ENCODE data around the gene KRT80.

Gene KRT80

DNA sequence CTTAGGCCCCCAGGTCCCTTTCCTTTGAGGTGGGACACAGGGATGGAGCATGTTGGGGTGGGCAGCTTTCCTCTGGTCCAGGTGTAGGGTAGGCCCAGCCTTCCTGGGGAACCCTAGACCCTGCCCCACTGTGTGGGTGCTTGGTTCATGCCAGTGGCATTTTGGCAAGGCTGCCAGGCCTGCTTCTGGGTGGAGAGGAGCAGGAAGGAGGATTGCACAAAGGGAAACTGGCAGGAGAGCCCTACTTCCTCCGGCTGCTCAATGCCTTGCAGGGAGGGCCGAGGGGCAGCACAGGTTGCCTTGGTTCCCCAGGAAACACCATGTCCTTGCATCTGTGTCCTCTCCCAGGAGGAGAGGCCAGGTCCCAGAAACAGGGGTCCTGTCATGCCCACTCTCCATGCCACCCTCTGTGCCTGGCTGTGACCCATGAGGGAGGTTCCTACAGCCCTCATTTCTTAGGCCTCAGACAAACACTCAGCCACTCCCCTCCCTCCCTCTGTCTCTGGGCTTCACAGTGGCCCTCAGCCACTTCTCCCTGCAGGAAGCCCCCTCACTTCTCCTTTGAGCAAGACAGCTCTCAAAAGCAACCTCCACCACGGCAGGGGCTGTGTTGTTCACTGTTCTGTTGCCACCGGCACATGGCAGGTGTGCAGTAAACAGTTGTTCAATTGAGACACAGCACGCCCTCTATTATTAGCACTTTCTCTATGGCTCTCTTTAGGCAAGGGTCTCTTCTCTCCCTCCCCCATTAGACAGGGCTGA is 6.8 kb upstream of the KRT80 start:
- Histone ChIP-seq H2AFZ (ENCODE audit: low read depth) (no peak overlapping the region), H3K4me3 (IDR thresholded peaks at IDR 0.05; ENCODE audit: insufficient read depth, low read depth, low read length) (no peak overlapping the region), H3K4me2 (no peak overlapping the region)

DNA sequence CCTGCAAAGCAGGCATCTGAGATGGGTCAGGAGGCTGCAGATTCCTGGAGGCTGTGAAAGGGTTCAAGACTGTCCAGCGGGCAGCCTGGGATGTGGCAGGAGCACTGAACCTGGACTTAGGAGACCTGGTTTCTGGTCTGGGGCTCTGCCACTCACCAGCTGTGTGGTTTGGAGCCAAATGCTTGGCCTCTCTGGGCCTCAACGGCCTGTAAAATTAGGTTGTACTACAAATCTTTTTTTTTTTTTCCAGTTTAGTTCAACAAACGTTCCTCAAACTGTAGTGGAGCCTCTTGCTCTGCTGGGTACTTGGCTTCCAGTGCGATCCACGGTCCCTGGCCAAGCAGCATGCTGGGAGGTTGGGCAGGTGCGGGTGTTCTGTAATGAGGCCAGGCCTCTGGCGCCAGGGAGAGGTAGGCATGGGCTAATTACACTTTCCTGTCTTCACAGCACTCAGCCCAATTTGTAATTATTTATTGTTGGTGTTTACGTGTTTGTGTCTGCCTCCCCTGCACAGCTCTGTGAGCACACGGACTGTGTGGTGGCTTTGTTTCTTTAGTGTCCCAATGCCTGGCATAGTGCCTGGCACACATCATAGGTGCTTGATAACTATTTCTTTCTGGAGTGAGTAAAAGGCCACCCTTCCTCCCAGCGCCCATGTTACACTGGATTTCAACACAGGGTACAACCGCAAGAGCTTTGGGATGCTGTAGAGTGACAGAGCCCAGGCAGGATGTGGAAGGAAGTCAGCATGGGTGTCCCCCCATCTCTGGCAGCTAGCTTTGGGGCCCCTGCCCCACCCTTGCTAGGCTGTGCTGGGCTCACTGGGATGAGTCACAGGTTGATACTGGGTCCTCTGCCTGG is 5.8 kb upstream of the KRT80 start:
- Histone ChIP-seq H3K4me2 (no peak overlapping the region), H3K27ac (no peak overlapping the region), H3K4me3 (IDR thresholded peaks at IDR 0.05; ENCODE audit: insufficient read depth, low read depth, low read length) (no peak overlapping the region), H3K4me1 (ENCODE audit: low read depth, poor library complexity, severe bottlenecking) (no peaks in the 10 kb centered on the region), H3K79me2 (ENCODE audit: insufficient read depth, low read depth) (no peaks in the 10 kb centered on the region), H3K27me3 (ENCODE audit: insufficient read depth, low read depth) (no peaks in the 10 kb centered on the region; the same call in 1 of the 2 replicates), H3K36me3 (ENCODE audit: insufficient read depth) (no peaks in the 10 kb centered on the region), H2AFZ (ENCODE audit: low read depth) (no peak overlapping the region), H4K20me1 (ENCODE audit: insufficient read depth) (no peaks in the 10 kb centered on the region), H3K9ac (no peak overlapping the region)
- TF ChIP-seq, protein P1, sequence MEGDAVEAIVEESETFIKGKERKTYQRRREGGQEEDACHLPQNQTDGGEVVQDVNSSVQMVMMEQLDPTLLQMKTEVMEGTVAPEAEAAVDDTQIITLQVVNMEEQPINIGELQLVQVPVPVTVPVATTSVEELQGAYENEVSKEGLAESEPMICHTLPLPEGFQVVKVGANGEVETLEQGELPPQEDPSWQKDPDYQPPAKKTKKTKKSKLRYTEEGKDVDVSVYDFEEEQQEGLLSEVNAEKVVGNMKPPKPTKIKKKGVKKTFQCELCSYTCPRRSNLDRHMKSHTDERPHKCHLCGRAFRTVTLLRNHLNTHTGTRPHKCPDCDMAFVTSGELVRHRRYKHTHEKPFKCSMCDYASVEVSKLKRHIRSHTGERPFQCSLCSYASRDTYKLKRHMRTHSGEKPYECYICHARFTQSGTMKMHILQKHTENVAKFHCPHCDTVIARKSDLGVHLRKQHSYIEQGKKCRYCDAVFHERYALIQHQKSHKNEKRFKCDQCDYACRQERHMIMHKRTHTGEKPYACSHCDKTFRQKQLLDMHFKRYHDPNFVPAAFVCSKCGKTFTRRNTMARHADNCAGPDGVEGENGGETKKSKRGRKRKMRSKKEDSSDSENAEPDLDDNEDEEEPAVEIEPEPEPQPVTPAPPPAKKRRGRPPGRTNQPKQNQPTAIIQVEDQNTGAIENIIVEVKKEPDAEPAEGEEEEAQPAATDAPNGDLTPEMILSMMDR (conservative IDR thresholded peaks at IDR 0.05; ENCODE audit: low read depth, low read length): no peak

More for the DNA sequence above, 6.8 kb upstream of the KRT80 start:
- Histone ChIP-seq H3K27me3 (ENCODE audit: insufficient read depth, low read depth) (no peaks in the 10 kb centered on the region; the same call in 1 of the 2 replicates), H3K9ac (no peak overlapping the region), H4K20me1 (ENCODE audit: insufficient read depth) (no peaks in the 10 kb centered on the region), H3K79me2 (ENCODE audit: insufficient read depth, low read depth) (no peaks in the 10 kb centered on the region), H3K27ac (no peak overlapping the region), H3K36me3 (ENCODE audit: insufficient read depth) (no peaks in the 10 kb centered on the region), H3K4me1 (ENCODE audit: low read depth, poor library complexity, severe bottlenecking) (no peaks in the 10 kb centered on the region)
- TF ChIP-seq, protein P1 (conservative IDR thresholded peaks at IDR 0.05; ENCODE audit: low read depth, low read length): no peak

DNA sequence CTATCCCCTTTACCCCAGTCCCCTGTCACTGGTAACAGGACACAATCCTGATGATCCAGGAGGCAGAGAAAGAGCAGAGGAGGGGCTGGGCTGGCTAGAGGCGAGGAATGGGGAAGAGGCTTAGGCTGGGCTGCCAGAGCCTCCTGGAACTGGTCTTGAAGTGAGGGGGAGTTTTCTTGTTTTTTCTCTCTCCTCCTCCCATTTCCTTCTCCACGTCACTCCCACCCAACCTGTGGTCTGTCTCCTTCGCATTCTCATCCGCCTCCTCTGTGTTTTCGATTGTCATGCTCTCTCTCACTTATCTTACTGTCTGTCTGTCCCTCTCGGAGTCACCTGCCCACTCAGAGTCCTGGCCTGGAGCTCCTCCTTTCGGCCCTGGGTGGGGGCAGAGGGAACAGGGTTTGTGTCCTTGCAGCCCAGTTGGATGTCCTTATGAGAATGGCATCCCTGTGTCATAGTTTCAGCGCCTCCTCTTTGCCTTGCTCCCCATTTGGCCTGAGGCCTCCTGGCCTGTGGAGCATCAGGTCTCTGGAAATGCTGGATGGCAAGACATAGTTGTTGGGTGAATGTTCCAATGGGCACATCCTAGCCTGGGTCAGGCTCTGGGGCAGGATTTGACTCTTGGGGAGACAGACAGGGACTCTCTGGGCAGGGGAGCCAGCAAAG is 3.4 kb upstream of the KRT80 start:
- no peaks in the 10 kb centered on the region for H3K79me2 ChIP-seq (ENCODE audit: insufficient read depth, low read depth)
- H2AFZ ChIP-seq (ENCODE audit: low read depth): no peak overlapping the region
- H3K4me3 ChIP-seq (IDR thresholded peaks at IDR 0.05; ENCODE audit: insufficient read depth, low read depth, low read length): no peak overlapping the region
- no peaks in the 10 kb centered on the region; the same call in 1 of the 2 replicates for H3K27me3 ChIP-seq (ENCODE audit: insufficient read depth, low read depth)
- no peak overlapping the region for H3K4me2 ChIP-seq
- H3K9ac ChIP-seq: no peak overlapping the region
- no peaks in the 10 kb centered on the region for H4K20me1 ChIP-seq (ENCODE audit: insufficient read depth)
- H3K27ac ChIP-seq: no peak overlapping the region
- TF ChIP-seq, protein P1 (conservative IDR thresholded peaks at IDR 0.05; ENCODE audit: low read depth, low read length): no peak
- H3K4me1 ChIP-seq (ENCODE audit: low read depth, poor library complexity, severe bottlenecking): no peaks in the 10 kb centered on the region
- H3K36me3 ChIP-seq (ENCODE audit: insufficient read depth): no peaks in the 10 kb centered on the region

DNA sequence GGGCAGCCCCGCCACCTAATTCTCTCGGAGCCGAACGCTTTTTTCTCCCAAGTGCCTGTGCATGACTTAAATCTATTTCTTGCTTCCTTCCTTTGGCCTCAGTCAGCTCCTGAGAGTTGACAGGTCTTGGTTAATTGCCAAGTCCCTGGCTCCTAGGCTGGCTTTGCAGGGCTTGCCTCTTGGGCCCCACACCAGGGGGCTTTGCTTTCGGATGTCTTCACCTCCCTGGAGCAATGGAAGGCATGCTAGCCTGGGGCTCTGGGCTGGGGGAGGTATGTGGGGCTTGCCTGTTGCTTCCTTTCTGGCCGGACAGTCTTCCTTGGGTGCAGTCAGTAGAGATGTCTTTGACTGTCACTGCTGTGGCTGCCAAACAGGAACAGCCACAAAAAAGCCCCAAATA is 2.2 kb upstream of the KRT80 start:
- no peaks in the 10 kb centered on the region; the same call in 1 of the 2 replicates for H3K27me3 ChIP-seq (ENCODE audit: insufficient read depth, low read depth)
- no peaks in the 10 kb centered on the region for H4K20me1 ChIP-seq (ENCODE audit: insufficient read depth)
- TF ChIP-seq, protein P1 (conservative IDR thresholded peaks at IDR 0.05; ENCODE audit: low read depth, low read length): no peak
- peaks cover 9% of the 10 kb centered on the region for H3K4me1 ChIP-seq (ENCODE audit: low read depth, poor library complexity, severe bottlenecking)
- H3K4me3 ChIP-seq (IDR thresholded peaks at IDR 0.05; ENCODE audit: insufficient read depth, low read depth, low read length): no peak overlapping the region
- H2AFZ ChIP-seq (ENCODE audit: low read depth): no peak overlapping the region
- H3K79me2 ChIP-seq (ENCODE audit: insufficient read depth, low read depth): no peaks in the 10 kb centered on the region
- H3K27ac ChIP-seq: no peak overlapping the region
- no peaks in the 10 kb centered on the region for H3K36me3 ChIP-seq (ENCODE audit: insufficient read depth)
- H3K4me2 ChIP-seq: no peak overlapping the region
- H3K9ac ChIP-seq: no peak overlapping the region

All from KMS-11 (cell line).